Iris pigment epithelial cell (primary cell): ENCODE results near the gene PSEN2.
"Not testable (repeated sequence)": the region's sequence is repeated elsewhere in the genome, so short reads cannot be mapped to it uniquely, and the experiment has no call there.

ENCODE experiments used
- DNase-seq: peaks from one replicate; pipeline ENCODE4 v3.0.0-alpha.2; 2011; ENCODE audit warnings: low read depth

PSEN2 gene

GRCh38 chr1:226916497-226916896 is 46.1 kb downstream of the PSEN2 start:
- no peak for DNase-seq

- DNase-seq = no peak
These were observed 49.2 kb downstream of the PSEN2 start for GRCh38 chr1:226919587-226919986.

- no peak for DNase-seq
These were observed 49.6 kb downstream of the PSEN2 start for GRCh38 chr1:226919995-226920394.

GRCh38 chr1:226920446-226920894 is 50.1 kb downstream of the PSEN2 start:
- no peak for DNase-seq

- DNase-seq = no peak
These were observed 51.1 kb downstream of the PSEN2 start for GRCh38 chr1:226921504-226921903.

GRCh38 chr1:226929260-226930111 is 59.1 kb downstream of the PSEN2 start:
- not testable (repeated sequence) for DNase-seq

- DNase-seq = no peak
These were observed 64.2 kb downstream of the PSEN2 start for GRCh38 chr1:226934483-226935237.

GRCh38 chr1:226937940-226938725 is 67.7 kb downstream of the PSEN2 start:
- no peak for DNase-seq

- DNase-seq = peak; percentile 56
These were observed 68.6 kb downstream of the PSEN2 start for GRCh38 chr1:226938903-226939437.

GRCh38 chr1:226939438-226940028 is 69.1 kb downstream of the PSEN2 start:
- peak; percentile 44 for DNase-seq

GRCh38 chr1:226940029-226940805 is 69.8 kb downstream of the PSEN2 start, which contains the start of gene COQ8A:
Gene COQ8A (plus strand): TSS chr1:226940294. CDS start chr1:226961386, 21,092 bp downstream.
- DNase-seq = peak; percentile 99

- no peak for DNase-seq
These were observed 70.3 kb downstream of the PSEN2 start for GRCh38 chr1:226940806-226941067.

GRCh38 chr1:226942392-226942791 is 72.0 kb downstream of the PSEN2 start:
- DNase-seq = no peak

- no peak for DNase-seq
These were observed 72.7 kb downstream of the PSEN2 start for GRCh38 chr1:226943156-226943555.

GRCh38 chr1:226943927-226944326 is 73.5 kb downstream of the PSEN2 start:
- no peak for DNase-seq

- DNase-seq = no peak
These were observed 74.9 kb downstream of the PSEN2 start for GRCh38 chr1:226945106-226945857.
